ENCODE measurements around the gene HOXC6. TPM values are rescaled to one million over a fixed set of nuclear protein-coding genes. Genes with fewer than 3 reads are reported as not detected.

Gene HOXC6
- total RNA-seq, 1 donor from 2014 or later: not detected

- H3K4me1 ChIP-seq: peaks cover 26% of the 10 kb centered on the region
- no peak for DNase-seq (ENCODE audit: extremely low spot score in 2 of 2)
- no peak overlapping the region for H3K27ac ChIP-seq
- H3K36me3 ChIP-seq: no peaks in the 10 kb centered on the region
- no peaks in the 10 kb centered on the region for H3K9me3 ChIP-seq
- intact Hi-C loops (cut with DNase I): no loop called here
- peaks cover 48% of the 10 kb centered on the region for H3K27me3 ChIP-seq
- peak overlapping the region; percentile 43 to 51 for H3K4me3 ChIP-seq
- TF ChIP-seq CTCF (IDR thresholded peaks at IDR 0.05) (no peak), POLR2A (IDR thresholded peaks at IDR 0.05) (no peak), POLR2AphosphoS5 (IDR thresholded peaks at IDR 0.05; ENCODE audit: insufficient read depth in 1 of 2, low read depth in 1 of 2) (no peak)
Observed at GRCh38 chr12:53994264-53995001, 33.8 kb upstream of the HOXC6 start.

- Histone ChIP-seq H3K4me3 (peak overlapping the region; percentile 43 to 51), H3K27me3 (peaks cover 50% of the 10 kb centered on the region), H3K36me3 (no peaks in the 10 kb centered on the region), H3K27ac (no peak overlapping the region), H3K9me3 (no peaks in the 10 kb centered on the region), H3K4me1 (peaks cover 31% of the 10 kb centered on the region)
- no peak for DNase-seq (ENCODE audit: extremely low spot score in 2 of 2)
- intact Hi-C loops (cut with DNase I): no loop called here
- TF ChIP-seq CTCF (IDR thresholded peaks at IDR 0.05) (no peak), POLR2AphosphoS5 (IDR thresholded peaks at IDR 0.05; ENCODE audit: insufficient read depth in 1 of 2, low read depth in 1 of 2) (no peak), POLR2A (IDR thresholded peaks at IDR 0.05) (no peak)
Observed at GRCh38 chr12:53995002-53995377, 33.2 kb upstream of the HOXC6 start.

GRCh38 chr12:53995378-53996239 is 32.6 kb upstream of the HOXC6 start:
- peaks cover 52% of the 10 kb centered on the region for H3K27me3 ChIP-seq
- TF ChIP-seq CTCF (IDR thresholded peaks at IDR 0.05) (no peak), POLR2A (IDR thresholded peaks at IDR 0.05) (no peak), POLR2AphosphoS5 (IDR thresholded peaks at IDR 0.05; ENCODE audit: insufficient read depth in 1 of 2, low read depth in 1 of 2) (no peak)
- peaks cover 37% of the 10 kb centered on the region for H3K4me1 ChIP-seq
- H3K36me3 ChIP-seq: no peaks in the 10 kb centered on the region
- peak overlapping the region; percentile 43 to 51 for H3K4me3 ChIP-seq
- intact Hi-C loops (cut with DNase I): no loop called here
- H3K9me3 ChIP-seq: no peaks in the 10 kb centered on the region
- no peak overlapping the region for H3K27ac ChIP-seq
- no peak for DNase-seq (ENCODE audit: extremely low spot score in 2 of 2)

GRCh38 chr12:53996240-53997203 is 31.7 kb upstream of the HOXC6 start:
- DNase-seq (ENCODE audit: extremely low spot score in 2 of 2): no peak
- H3K4me3 ChIP-seq: peak overlapping the region; percentile 43 to 51
- intact Hi-C loops (cut with DNase I): no loop called here
- peaks cover 61% of the 10 kb centered on the region for H3K27me3 ChIP-seq
- no peaks in the 10 kb centered on the region for H3K36me3 ChIP-seq
- no peaks in the 10 kb centered on the region for H3K9me3 ChIP-seq
- H3K27ac ChIP-seq: no peak overlapping the region
- TF ChIP-seq POLR2A (IDR thresholded peaks at IDR 0.05) (no peak), CTCF (IDR thresholded peaks at IDR 0.05) (no peak), POLR2AphosphoS5 (IDR thresholded peaks at IDR 0.05; ENCODE audit: insufficient read depth in 1 of 2, low read depth in 1 of 2) (no peak)
- peaks cover 39% of the 10 kb centered on the region for H3K4me1 ChIP-seq
